HepG2 (cell line): Measurements from ENCODE around the gene NUDT3. TPM values are rescaled to one million over a fixed set of nuclear protein-coding genes. Genes with fewer than 3 reads are reported as not detected.

Experiments used
- IRF1 ChIP-seq: sonication (generic); formaldehyde crosslinking; IDR thresholded peaks from 2 replicates; pipeline ENCODE4 v1.4.0; 2020; ENCODE audit warnings: low read depth, mild to moderate bottlenecking, missing genetic modification reagents
- KAT2B ChIP-seq: fragments of 150-350 bp; IDR thresholded peaks from 2 replicates; pipeline ENCODE4 v1.6.1; 2014; ENCODE audit warnings: low read depth, low read length, borderline replicate concordance
- KLF15 ChIP-seq: sonication (generic); formaldehyde crosslinking; IDR thresholded peaks from 2 replicates; pipeline ENCODE4 v1.8.1; 2023; ENCODE audit warnings: borderline replicate concordance, mild to moderate bottlenecking, inconsistent platforms, missing genetic modification reagents, mixed read lengths
- NFYB ChIP-seq: sonication (generic); formaldehyde crosslinking; IDR thresholded peaks from 2 replicates; pipeline ENCODE4 v1.4.0; 2020; ENCODE audit warnings: missing genetic modification reagents
- NR0B2 ChIP-seq: sonication (generic); formaldehyde crosslinking; IDR thresholded peaks from 2 replicates; pipeline ENCODE4 v1.4.0; 2020; ENCODE audit warnings: mild to moderate bottlenecking, missing genetic modification reagents
- XRCC5 ChIP-seq: fragments of 200-400 bp; formaldehyde crosslinking; optimal IDR thresholded peaks from 2 replicates; pipeline ENCODE3; 2017; ENCODE audit warnings: mild to moderate bottlenecking, low read length
- ZBTB7B ChIP-seq: sonication (generic); formaldehyde crosslinking; IDR thresholded peaks from 2 replicates; pipeline ENCODE4 v1.4.0; 2020; ENCODE audit warnings: missing genetic modification reagents
- ZNF10 ChIP-seq: sonication (generic); formaldehyde crosslinking; IDR thresholded peaks from 2 replicates; pipeline ENCODE4 v1.4.0; 2020; ENCODE audit warnings: mild to moderate bottlenecking, low read depth, missing genetic modification reagents, borderline replicate concordance
- ZNF510 ChIP-seq: sonication (generic); formaldehyde crosslinking; IDR thresholded peaks from 2 replicates; pipeline ENCODE4 v1.4.0; 2020; ENCODE audit warnings: low read depth, mild to moderate bottlenecking, missing genetic modification reagents
- ZNF567 ChIP-seq: sonication (generic); formaldehyde crosslinking; IDR thresholded peaks from 2 replicates; pipeline ENCODE4 v1.8.1; 2023; ENCODE audit warnings: mild to moderate bottlenecking, missing genetic modification reagents, borderline replicate concordance
- ZNF570 ChIP-seq: sonication (generic); formaldehyde crosslinking; IDR thresholded peaks from 2 replicates; pipeline ENCODE4 v1.4.0; 2020; ENCODE audit warnings: mild to moderate bottlenecking, missing genetic modification reagents, borderline replicate concordance
- ZNF850 ChIP-seq: sonication (generic); formaldehyde crosslinking; conservative IDR thresholded peaks from 2 replicates; pipeline ENCODE4 v1.9.0; 2021; ENCODE audit warnings: mild to moderate bottlenecking, missing genetic modification reagents
- polyA plus RNA-seq, 8 experiments: library from polyadenylated mRNA; depleted of rRNA in 3 of 8; stranded (reverse) in 7 of 8; unstranded in 1 of 8; fragments of >200 nt; fragmentation: Illumina TruSeq in 4 of 8; extraction: Trizol in 4 of 8; gene quantifications; 2 replicates each; pipeline versions ENCODE4 v1.2.1 to v1.2.3, GENCODE V29; 2011 to 2016; ENCODE audit warnings: low read depth in 4 of 8, missing spikeins in 1 of 8, mixed read lengths in 1 of 8; ENCODE audit not compliant: insufficient read depth in 1 of 8
- total RNA-seq, 5 experiments: library from RNA; depleted of rRNA; stranded (reverse); fragments of >200 nt; fragmentation: Illumina TruSeq; extraction: Trizol; gene quantifications; 2 replicates each; pipeline ENCODE4 v1.2.3, GENCODE V29; 2016; ENCODE audit warnings: low read depth in 1 of 5

The NUDT3 gene
- total and polyA plus RNA-seq, 2 of the 13 experiments (the other 11 are each of a cell fraction or from before 2014, with no cell fraction given) = 20.2 to 20.6 TPM

- TF ChIP-seq IRF1 (no peak), ZNF510 (CRISPR knock-in tag) (no peak), ZBTB7B (CRISPR knock-in tag) (no peak), ZNF567 (CRISPR knock-in tag) (no peak), KLF15 (CRISPR knock-in tag) (no peak), XRCC5 (no peak), ZNF10 (CRISPR knock-in tag) (no peak), KAT2B (no peak), ZNF850 (CRISPR knock-in tag) (peak; percentile 97), ZNF570 (CRISPR knock-in tag) (no peak), NFYB (peak; percentile 42; the same call in 1 of the 2 replicates), NR0B2 (CRISPR knock-in tag) (no peak)
- TF ChIP-seq, all 625 proteins: peak for 5
These were observed 44.6 kb upstream of the NUDT3 start (continued) for GRCh38 chr6:34436803-34437643.
